Measurements from ENCODE around the gene EFNA5. TPM values are rescaled to one million over a fixed set of nuclear protein-coding genes. Genes with fewer than 3 reads are reported as not detected.

The EFNA5 gene
- total and polyA plus RNA-seq, 8 donors = 0.29 to 187 (median 3.1) TPM

GRCh38 chr5:107713228-107713627 is 42.5 kb upstream of the EFNA5 start:
- H3K27ac ChIP-seq = no peak overlapping the region
- DNase-seq = no peak
- H3K36me3 ChIP-seq = no peaks in the 10 kb centered on the region
- peaks cover 3 to 16% (median 8%) of the 10 kb centered on the region in 4 donors for H3K9me3 ChIP-seq
- no peaks in the 10 kb centered on the region for H3K4me1 ChIP-seq
- H3K4me3 ChIP-seq = no peak overlapping the region
- intact Hi-C loops (cut with DNase I; ENCODE audit: low total_unique reads) = no loop called here
- 56 to 72% (median 60%) methylated on average over 5 of the region's 5 CpGs for WGBS, 5 donors
- no peak for TF ChIP-seq POLR2A (IDR thresholded peaks at IDR 0.05)
- TF ChIP-seq POLR2AphosphoS5 (IDR thresholded peaks at IDR 0.05) = no peak
- TF ChIP-seq CTCF (IDR thresholded peaks at IDR 0.05) = no peak
- no peak for TF ChIP-seq EP300 (IDR thresholded peaks at IDR 0.05)
- H3K27me3 ChIP-seq = no peaks in the 10 kb centered on the region

GRCh38 chr5:107712359-107712870 is 41.7 kb upstream of the EFNA5 start:
- no peak overlapping the region for H3K27ac ChIP-seq
- no peaks in the 10 kb centered on the region for H3K36me3 ChIP-seq
- no peak for DNase-seq
- 73 to 92% (median 85%) methylated on average over 2 of the region's 2 CpGs for WGBS, 5 donors
- no peak overlapping the region for H3K4me3 ChIP-seq
- intact Hi-C loops (cut with DNase I; ENCODE audit: low total_unique reads) = no loop called here
- peaks cover 0 to 11% (median 3%) of the 10 kb centered on the region in 4 donors for H3K9me3 ChIP-seq
- no peaks in the 10 kb centered on the region for H3K27me3 ChIP-seq
- TF ChIP-seq POLR2A (IDR thresholded peaks at IDR 0.05) (no peak), POLR2AphosphoS5 (IDR thresholded peaks at IDR 0.05) (no peak), CTCF (IDR thresholded peaks at IDR 0.05) (no peak), EP300 (IDR thresholded peaks at IDR 0.05) (no peak)
- no peaks in the 10 kb centered on the region for H3K4me1 ChIP-seq

GRCh38 chr5:107705402-107706014 is 34.8 kb upstream of the EFNA5 start:
- intact Hi-C loops (cut with DNase I; ENCODE audit: low total_unique reads) = no loop called here
- Histone ChIP-seq H3K4me3 (no peak overlapping the region), H3K4me1 (no peaks in the 10 kb centered on the region), H3K9me3 (peaks cover 0 to 11% (median 0%) of the 10 kb centered on the region in 4 donors), H3K27me3 (no peaks in the 10 kb centered on the region), H3K36me3 (no peaks in the 10 kb centered on the region), H3K27ac (no peak overlapping the region)
- WGBS, 5 donors = 71 to 81% (median 73%) methylated on average over 5 of the region's 5 CpGs
- DNase-seq = no peak
- TF ChIP-seq EP300 (IDR thresholded peaks at IDR 0.05) (no peak), POLR2A (IDR thresholded peaks at IDR 0.05) (no peak)

- Histone ChIP-seq H3K4me1 (no peaks in the 10 kb centered on the region), H3K27ac (no peak overlapping the region), H3K27me3 (no peaks in the 10 kb centered on the region), H3K9me3 (peaks cover 0 to 11% (median 0%) of the 10 kb centered on the region in 4 donors), H3K4me3 (no peak overlapping the region), H3K36me3 (no peaks in the 10 kb centered on the region)
- intact Hi-C loops (cut with DNase I; ENCODE audit: low total_unique reads) = no loop called here
- no peak for DNase-seq
- WGBS, 5 donors = 55 to 61% (median 57%) methylated on average over 12 of the region's 12 CpGs
- TF ChIP-seq EP300 (IDR thresholded peaks at IDR 0.05) (no peak), CTCF (IDR thresholded peaks at IDR 0.05) (no peak), POLR2A (IDR thresholded peaks at IDR 0.05) (no peak), POLR2AphosphoS5 (IDR thresholded peaks at IDR 0.05) (no peak)
These were observed 34.1 kb upstream of the EFNA5 start for GRCh38 chr5:107704681-107705401.

- DNase-seq = no peak
- Histone ChIP-seq H3K4me1 (no peaks in the 10 kb centered on the region), H3K4me3 (no peak overlapping the region), H3K27me3 (no peaks in the 10 kb centered on the region), H3K9me3 (no peaks in the 10 kb centered on the region), H3K27ac (no peak overlapping the region), H3K36me3 (no peaks in the 10 kb centered on the region)
- TF ChIP-seq POLR2A (IDR thresholded peaks at IDR 0.05) = no peak
- TF ChIP-seq CTCF (IDR thresholded peaks at IDR 0.05) = no peak
- TF ChIP-seq POLR2AphosphoS5 (IDR thresholded peaks at IDR 0.05) = no peak
- no peak for TF ChIP-seq EP300 (IDR thresholded peaks at IDR 0.05)
- intact Hi-C loops (cut with DNase I; ENCODE audit: low total_unique reads) = no loop called here
These were observed 29.7 kb upstream of the EFNA5 start for GRCh38 chr5:107700481-107700880.
